Measurements from ENCODE around the gene SLC34A1. TPM values are rescaled to one million over a fixed set of nuclear protein-coding genes. Genes with fewer than 3 reads are reported as not detected.

The SLC34A1 gene
- total and polyA plus RNA-seq, 2 of the 13 experiments (the other 11 are each of a cell fraction or from before 2014, with no cell fraction given), result 0.03 to 0.20 TPM

DNA sequence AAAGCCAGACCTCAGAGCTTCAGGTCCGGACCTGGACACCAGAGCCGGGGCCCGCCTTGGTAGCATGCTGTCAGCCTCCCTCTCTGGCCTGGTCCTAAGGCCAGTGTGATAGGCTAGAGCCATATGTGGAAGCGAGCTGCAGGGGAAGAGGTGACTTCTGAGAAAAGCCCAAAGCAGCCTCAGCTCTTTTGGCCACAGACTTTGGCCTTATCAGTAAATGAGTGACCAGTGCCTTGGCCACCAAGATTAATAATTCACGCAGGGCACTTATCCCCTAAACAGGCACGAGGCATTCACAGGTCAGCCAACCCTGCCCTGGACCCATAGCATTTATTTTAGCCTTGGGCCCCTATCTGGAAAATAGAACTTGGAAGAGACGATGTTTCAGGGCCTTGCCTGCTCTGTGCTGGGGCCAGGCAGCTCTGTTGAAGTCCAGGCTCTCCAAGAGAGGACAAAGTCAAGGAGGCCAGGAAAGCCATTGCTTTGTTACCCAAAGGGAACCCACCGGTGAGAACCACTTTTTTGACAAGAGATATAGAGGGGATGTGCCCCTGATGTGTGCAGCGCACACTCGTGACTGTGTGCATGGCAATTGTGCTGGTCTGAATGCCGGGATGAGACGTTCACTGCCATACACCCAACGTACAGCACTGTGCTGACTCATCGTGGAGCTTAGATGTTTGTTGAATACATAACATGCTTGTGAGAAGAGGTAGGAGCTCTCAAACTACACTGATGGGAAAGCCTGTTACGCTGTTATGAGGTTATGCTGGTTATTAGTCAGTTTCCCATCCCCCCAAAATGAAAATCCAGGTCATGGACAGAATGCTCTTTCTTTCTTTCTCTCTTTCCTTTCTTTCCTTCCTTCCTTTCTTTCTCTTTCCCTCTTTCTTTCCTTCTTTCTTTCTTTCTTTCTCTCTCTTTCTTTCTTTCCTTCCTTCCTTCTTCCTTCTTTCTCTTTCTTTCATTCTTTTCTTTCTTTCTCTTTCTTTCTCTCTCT lies 5.0 kb upstream of the SLC34A1 start (continued):
- TF ChIP-seq, protein P1, sequence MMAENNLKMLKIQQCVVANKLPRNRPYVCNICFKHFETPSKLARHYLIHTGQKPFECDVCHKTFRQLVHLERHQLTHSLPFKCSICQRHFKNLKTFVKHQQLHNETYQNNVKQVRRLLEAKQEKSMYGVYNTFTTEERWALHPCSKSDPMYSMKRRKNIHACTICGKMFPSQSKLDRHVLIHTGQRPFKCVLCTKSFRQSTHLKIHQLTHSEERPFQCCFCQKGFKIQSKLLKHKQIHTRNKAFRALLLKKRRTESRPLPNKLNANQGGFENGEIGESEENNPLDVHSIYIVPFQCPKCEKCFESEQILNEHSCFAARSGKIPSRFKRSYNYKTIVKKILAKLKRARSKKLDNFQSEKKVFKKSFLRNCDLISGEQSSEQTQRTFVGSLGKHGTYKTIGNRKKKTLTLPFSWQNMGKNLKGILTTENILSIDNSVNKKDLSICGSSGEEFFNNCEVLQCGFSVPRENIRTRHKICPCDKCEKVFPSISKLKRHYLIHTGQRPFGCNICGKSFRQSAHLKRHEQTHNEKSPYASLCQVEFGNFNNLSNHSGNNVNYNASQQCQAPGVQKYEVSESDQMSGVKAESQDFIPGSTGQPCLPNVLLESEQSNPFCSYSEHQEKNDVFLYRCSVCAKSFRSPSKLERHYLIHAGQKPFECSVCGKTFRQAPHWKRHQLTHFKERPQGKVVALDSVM (CRISPR knock-in tag; IDR thresholded peaks at IDR 0.05), result peak; percentile 53; the same call in 1 of the 2 replicates
- peak; percentile 99 for TF ChIP-seq HNF1B (CRISPR knock-in tag; IDR thresholded peaks at IDR 0.05)
- peak; percentile 81; the same call in 1 of the 2 replicates for TF ChIP-seq ZKSCAN5 (CRISPR knock-in tag; IDR thresholded peaks at IDR 0.05)
- 0 out of 2 replicates have a peak, but pooled peaks have one; percentile 25 for TF ChIP-seq FOXP1 (IDR thresholded peaks at IDR 0.05)
- TF ChIP-seq FOXP1 (CRISPR knock-in tag; IDR thresholded peaks at IDR 0.05), result no peak
- TF ChIP-seq ZNF749 (CRISPR knock-in tag; IDR thresholded peaks at IDR 0.05; ENCODE audit: borderline replicate concordance), result 0 out of 2 replicates have a peak, but pooled peaks have one; percentile 77
- TF ChIP-seq SALL1 (CRISPR knock-in tag; IDR thresholded peaks at IDR 0.05), result peak; percentile 74
- peak; percentile 76 for TF ChIP-seq RXRB (CRISPR knock-in tag; IDR thresholded peaks at IDR 0.05; ENCODE audit: borderline replicate concordance)
- peak; percentile 19; the same call in 1 of the 2 replicates for TF ChIP-seq NRL (CRISPR knock-in tag; IDR thresholded peaks at IDR 0.05; ENCODE audit: borderline replicate concordance)
- TF ChIP-seq PHF21A (CRISPR knock-in tag; IDR thresholded peaks at IDR 0.05), result peak; percentile 97
- TF ChIP-seq ZNF317 (CRISPR knock-in tag; IDR thresholded peaks at IDR 0.05), result peak; percentile 61; the same call in 1 of the 2 replicates
- TF ChIP-seq NFE2L1 (CRISPR knock-in tag; IDR thresholded peaks at IDR 0.05; ENCODE audit: borderline replicate concordance), result peak; percentile 95; the same call in 1 of the 2 replicates
- TF ChIP-seq RARA (CRISPR knock-in tag; IDR thresholded peaks at IDR 0.05), result peak; percentile 57
- TF ChIP-seq, protein P2, sequence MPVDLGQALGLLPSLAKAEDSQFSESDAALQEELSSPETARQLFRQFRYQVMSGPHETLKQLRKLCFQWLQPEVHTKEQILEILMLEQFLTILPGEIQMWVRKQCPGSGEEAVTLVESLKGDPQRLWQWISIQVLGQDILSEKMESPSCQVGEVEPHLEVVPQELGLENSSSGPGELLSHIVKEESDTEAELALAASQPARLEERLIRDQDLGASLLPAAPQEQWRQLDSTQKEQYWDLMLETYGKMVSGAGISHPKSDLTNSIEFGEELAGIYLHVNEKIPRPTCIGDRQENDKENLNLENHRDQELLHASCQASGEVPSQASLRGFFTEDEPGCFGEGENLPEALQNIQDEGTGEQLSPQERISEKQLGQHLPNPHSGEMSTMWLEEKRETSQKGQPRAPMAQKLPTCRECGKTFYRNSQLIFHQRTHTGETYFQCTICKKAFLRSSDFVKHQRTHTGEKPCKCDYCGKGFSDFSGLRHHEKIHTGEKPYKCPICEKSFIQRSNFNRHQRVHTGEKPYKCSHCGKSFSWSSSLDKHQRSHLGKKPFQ (CRISPR knock-in tag; IDR thresholded peaks at IDR 0.05; ENCODE audit: insufficient replicate concordance), result peak; percentile 42
- TF ChIP-seq ZFX (CRISPR knock-in tag; IDR thresholded peaks at IDR 0.05; ENCODE audit: low read depth), result peak; percentile 97
- TF ChIP-seq, protein P3, sequence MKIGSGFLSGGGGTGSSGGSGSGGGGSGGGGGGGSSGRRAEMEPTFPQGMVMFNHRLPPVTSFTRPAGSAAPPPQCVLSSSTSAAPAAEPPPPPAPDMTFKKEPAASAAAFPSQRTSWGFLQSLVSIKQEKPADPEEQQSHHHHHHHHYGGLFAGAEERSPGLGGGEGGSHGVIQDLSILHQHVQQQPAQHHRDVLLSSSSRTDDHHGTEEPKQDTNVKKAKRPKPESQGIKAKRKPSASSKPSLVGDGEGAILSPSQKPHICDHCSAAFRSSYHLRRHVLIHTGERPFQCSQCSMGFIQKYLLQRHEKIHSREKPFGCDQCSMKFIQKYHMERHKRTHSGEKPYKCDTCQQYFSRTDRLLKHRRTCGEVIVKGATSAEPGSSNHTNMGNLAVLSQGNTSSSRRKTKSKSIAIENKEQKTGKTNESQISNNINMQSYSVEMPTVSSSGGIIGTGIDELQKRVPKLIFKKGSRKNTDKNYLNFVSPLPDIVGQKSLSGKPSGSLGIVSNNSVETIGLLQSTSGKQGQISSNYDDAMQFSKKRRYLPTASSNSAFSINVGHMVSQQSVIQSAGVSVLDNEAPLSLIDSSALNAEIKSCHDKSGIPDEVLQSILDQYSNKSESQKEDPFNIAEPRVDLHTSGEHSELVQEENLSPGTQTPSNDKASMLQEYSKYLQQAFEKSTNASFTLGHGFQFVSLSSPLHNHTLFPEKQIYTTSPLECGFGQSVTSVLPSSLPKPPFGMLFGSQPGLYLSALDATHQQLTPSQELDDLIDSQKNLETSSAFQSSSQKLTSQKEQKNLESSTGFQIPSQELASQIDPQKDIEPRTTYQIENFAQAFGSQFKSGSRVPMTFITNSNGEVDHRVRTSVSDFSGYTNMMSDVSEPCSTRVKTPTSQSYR (CRISPR knock-in tag; IDR thresholded peaks at IDR 0.05; ENCODE audit: borderline replicate concordance), result peak; percentile 59; the same call in 1 of the 2 replicates
- TF ChIP-seq CHD4 (IDR thresholded peaks at IDR 0.05; ENCODE audit: borderline replicate concordance, low read length), result 0 out of 2 replicates have a peak, but pooled peaks have one; percentile 27
- TF ChIP-seq, protein P4, sequence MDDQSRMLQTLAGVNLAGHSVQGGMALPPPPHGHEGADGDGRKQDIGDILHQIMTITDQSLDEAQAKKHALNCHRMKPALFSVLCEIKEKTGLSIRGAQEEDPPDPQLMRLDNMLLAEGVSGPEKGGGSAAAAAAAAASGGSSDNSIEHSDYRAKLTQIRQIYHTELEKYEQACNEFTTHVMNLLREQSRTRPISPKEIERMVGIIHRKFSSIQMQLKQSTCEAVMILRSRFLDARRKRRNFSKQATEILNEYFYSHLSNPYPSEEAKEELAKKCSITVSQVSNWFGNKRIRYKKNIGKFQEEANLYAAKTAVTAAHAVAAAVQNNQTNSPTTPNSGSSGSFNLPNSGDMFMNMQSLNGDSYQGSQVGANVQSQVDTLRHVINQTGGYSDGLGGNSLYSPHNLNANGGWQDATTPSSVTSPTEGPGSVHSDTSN (CRISPR knock-in tag; IDR thresholded peaks at IDR 0.05; ENCODE audit: borderline replicate concordance), result peak; percentile 79; the same call in 1 of the 2 replicates
